Measurements from ENCODE around the gene PCSK1N. TPM values are rescaled to one million over a fixed set of nuclear protein-coding genes. Genes with fewer than 3 reads are reported as not detected.
A peak's percentile ranks its signal among the peaks of the same experiment; 100 is the strongest.
"Not testable (repeated sequence)": the region's sequence is repeated elsewhere in the genome, so short reads cannot be mapped to it uniquely, and the experiment has no call there.

Gene PCSK1N
- polyA plus RNA-seq, 1 of the 3 experiments (the other 2 are of a cell fraction): 35.0 TPM

GRCh38 chrX:48854898-48855297 lies 19.5 kb upstream of the PCSK1N start:
- CTCF ChIA-PET: no interaction called here
- Histone ChIP-seq H4K20me1 (ENCODE audit: insufficient read depth) (no peaks in the 10 kb centered on the region), H3K9me2 (no peaks in the 10 kb centered on the region), H2AFZ (ENCODE audit: low read depth) (no peak overlapping the region), H3K4me1 (ENCODE audit: control insufficient read depth in 1 of 2, insufficient read depth in 2 of 2, low read depth in 1 of 2, low read length in 1 of 2) (no peaks in the 10 kb centered on the region), H3K79me2 (ENCODE audit: insufficient read depth) (no peaks in the 10 kb centered on the region), H3K4me3 (ENCODE audit: low read depth in 2 of 2, low read length in 1 of 2) (no peak overlapping the region), H3K9ac (no peak overlapping the region), H3K36me3 (replicated peaks in 1 of 2; ENCODE audit: control insufficient read depth in 1 of 2, insufficient read depth in 2 of 2, low read length in 1 of 2) (no peaks in the 10 kb centered on the region), H3F3A (replicated peaks; ENCODE audit: insufficient read depth) (no peaks in the 10 kb centered on the region), H3K27ac (ENCODE audit: low read depth in 2 of 2, low read length in 1 of 2) (no peak overlapping the region), H3K9me3 (no peaks in the 10 kb centered on the region), H3K27me3 (ENCODE audit: insufficient read depth) (peaks cover 37% of the 10 kb centered on the region; the same call in 1 of the 2 replicates), H3K4me2 (no peak overlapping the region)
- POLR2A ChIA-PET: no interaction called here
- TF ChIP-seq ELF1 (IDR thresholded peaks at IDR 0.05) (no peak), CTCF (IDR thresholded peaks at IDR 0.05) (peak; percentile 35; the same call in 1 of the 2 replicates), NRF1 (IDR thresholded peaks at IDR 0.05; ENCODE audit: low read depth, low read length) (no peak), RAD21 (IDR thresholded peaks at IDR 0.05; ENCODE audit: low read length) (peak; percentile 38)
- 25% methylated on average over 5 of the region's 5 CpGs for WGBS (ENCODE audit: low lambda C conversion rate)
- DNase-seq: no peak

- WGBS (ENCODE audit: low lambda C conversion rate): 37% methylated on average over 7 of the region's 12 CpGs
- H3F3A ChIP-seq (replicated peaks; ENCODE audit: insufficient read depth); H3K4me2 ChIP-seq; H3K9ac ChIP-seq; H3K4me1 ChIP-seq (ENCODE audit: control insufficient read depth in 1 of 2, insufficient read depth in 2 of 2, low read depth in 1 of 2, low read length in 1 of 2); H3K9me2 ChIP-seq; H3K4me3 ChIP-seq (ENCODE audit: low read depth in 2 of 2, low read length in 1 of 2); DNase-seq; CTCF ChIA-PET; H3K9me3 ChIP-seq; H3K36me3 ChIP-seq (replicated peaks in 1 of 2; ENCODE audit: control insufficient read depth in 1 of 2, insufficient read depth in 2 of 2, low read length in 1 of 2); H4K20me1 ChIP-seq (ENCODE audit: insufficient read depth); POLR2A ChIA-PET; H2AFZ ChIP-seq (ENCODE audit: low read depth); H3K27ac ChIP-seq (ENCODE audit: low read depth in 2 of 2, low read length in 1 of 2); H3K79me2 ChIP-seq (ENCODE audit: insufficient read depth): not testable (repeated sequence)
- peaks cover 44% of the 10 kb centered on the region; the same call in 1 of the 2 replicates for H3K27me3 ChIP-seq (ENCODE audit: insufficient read depth)
These were observed 18.9 kb upstream of the PCSK1N start for GRCh38 chrX:48854121-48854804.

- H3K4me2 ChIP-seq; DNase-seq; H3K27ac ChIP-seq (ENCODE audit: low read depth in 2 of 2, low read length in 1 of 2); CTCF ChIA-PET; H3K4me3 ChIP-seq (ENCODE audit: low read depth in 2 of 2, low read length in 1 of 2); H3F3A ChIP-seq (replicated peaks; ENCODE audit: insufficient read depth); POLR2A ChIA-PET; H3K9me3 ChIP-seq; H4K20me1 ChIP-seq (ENCODE audit: insufficient read depth); H3K36me3 ChIP-seq (replicated peaks in 1 of 2; ENCODE audit: control insufficient read depth in 1 of 2, insufficient read depth in 2 of 2, low read length in 1 of 2); H3K9me2 ChIP-seq; H3K4me1 ChIP-seq (ENCODE audit: control insufficient read depth in 1 of 2, insufficient read depth in 2 of 2, low read depth in 1 of 2, low read length in 1 of 2); H2AFZ ChIP-seq (ENCODE audit: low read depth); H3K9ac ChIP-seq; H3K79me2 ChIP-seq (ENCODE audit: insufficient read depth): not testable (repeated sequence)
- peaks cover 50% of the 10 kb centered on the region; the same call in 1 of the 2 replicates for H3K27me3 ChIP-seq (ENCODE audit: insufficient read depth)
These were observed 18.1 kb upstream of the PCSK1N start for GRCh38 chrX:48853494-48853893.

Data from SK-N-SH (cell line).